Activated T-helper 1 cell treated with anti-CD3 and anti-CD28 coated beads, Interleukin-12 subunit alpha, Interleukin-12 subunit beta, Interleukin-2, Interleukin-4 antibody, amounts not matched to agents 30 ng/mL and 10 ng/mL and 1 ng/mL, durations not matched to agents 14 hours and 24 hours and 36 hours (primary cell): ENCODE results near the gene REM2. TPM values are rescaled to one million over a fixed set of nuclear protein-coding genes. Genes with fewer than 3 reads are reported as not detected.

Experiments used
- DNase-seq: peaks from one replicate; pipeline ENCODE4 v3.0.0; 2021; ENCODE audit warnings: low spot score
- H3K27ac Mint-ChIP-seq: one replicate; pipeline ENCODE4 v1.8.0; 2021; ENCODE audit warnings: mild to moderate bottlenecking, mixed read lengths
- H3K27me3 Mint-ChIP-seq: one replicate; pipeline ENCODE4 v1.8.0; 2022; ENCODE audit warnings: mild to moderate bottlenecking, moderate library complexity, mixed read lengths; ENCODE audit not compliant: insufficient read depth
- H3K36me3 Mint-ChIP-seq: one replicate; pipeline ENCODE4 v1.8.0; 2021; ENCODE audit warnings: low read depth, mixed read lengths
- H3K4me1 Mint-ChIP-seq: one replicate; pipeline ENCODE4 v1.8.0; 2021; ENCODE audit warnings: low read depth, mixed read lengths
- H3K4me3 Mint-ChIP-seq: one replicate; pipeline ENCODE4 v1.8.0; 2021; ENCODE audit warnings: mild to moderate bottlenecking, moderate library complexity, mixed read lengths
- H3K9me3 Mint-ChIP-seq: one replicate; pipeline ENCODE4 v1.8.0; 2021; ENCODE audit warnings: mixed read lengths
- intact Hi-C: fragments of 100-400 bp; cut with micrococcal nuclease; formaldehyde crosslinking; loops from one replicate; pipeline ENCODE4 v1.15.1; 2024
- total RNA-seq: library from RNA; stranded (reverse); gene quantifications from 2 replicates; pipeline ENCODE4 v1.2.3, GENCODE V29; 2022

The REM2 gene
- total RNA-seq, 1 donor from 2014 or later, result 0.39 TPM

DNA sequence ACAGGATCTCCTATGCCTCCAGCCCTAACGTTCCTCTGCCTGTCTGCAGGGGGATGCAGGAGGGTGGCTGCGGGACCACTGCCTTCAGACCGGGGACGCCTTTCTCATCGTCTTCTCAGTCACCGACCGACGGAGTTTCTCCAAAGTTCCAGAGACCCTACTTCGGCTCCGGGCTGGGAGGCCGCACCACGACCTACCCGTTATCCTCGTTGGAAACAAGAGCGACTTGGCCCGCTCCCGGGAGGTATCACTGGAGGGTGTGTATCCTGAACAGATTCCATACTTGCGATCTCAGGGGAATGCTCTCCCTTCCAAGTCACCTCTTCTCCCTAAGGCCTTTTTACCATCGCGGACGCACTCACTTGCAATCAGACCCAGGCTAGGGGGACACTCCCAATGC lies 3.0 kb downstream of the REM2 start:
- Mint-ChIP-seq H3K4me1 (peaks cover 31% of the 10 kb centered on the region), H3K27ac (peak overlapping the region; percentile 59), H3K4me3 (peak overlapping the region; percentile 36), H3K9me3 (no peaks in the 10 kb centered on the region), H3K27me3 (peaks cover 8% of the 10 kb centered on the region), H3K36me3 (peaks cover 8% of the 10 kb centered on the region)
- intact Hi-C loops, result loop anchor here (2.0 kb wide), 1 partner anchor 15 kb away; no protein-coding TSS in a partner anchor
- no peak for DNase-seq

DNA sequence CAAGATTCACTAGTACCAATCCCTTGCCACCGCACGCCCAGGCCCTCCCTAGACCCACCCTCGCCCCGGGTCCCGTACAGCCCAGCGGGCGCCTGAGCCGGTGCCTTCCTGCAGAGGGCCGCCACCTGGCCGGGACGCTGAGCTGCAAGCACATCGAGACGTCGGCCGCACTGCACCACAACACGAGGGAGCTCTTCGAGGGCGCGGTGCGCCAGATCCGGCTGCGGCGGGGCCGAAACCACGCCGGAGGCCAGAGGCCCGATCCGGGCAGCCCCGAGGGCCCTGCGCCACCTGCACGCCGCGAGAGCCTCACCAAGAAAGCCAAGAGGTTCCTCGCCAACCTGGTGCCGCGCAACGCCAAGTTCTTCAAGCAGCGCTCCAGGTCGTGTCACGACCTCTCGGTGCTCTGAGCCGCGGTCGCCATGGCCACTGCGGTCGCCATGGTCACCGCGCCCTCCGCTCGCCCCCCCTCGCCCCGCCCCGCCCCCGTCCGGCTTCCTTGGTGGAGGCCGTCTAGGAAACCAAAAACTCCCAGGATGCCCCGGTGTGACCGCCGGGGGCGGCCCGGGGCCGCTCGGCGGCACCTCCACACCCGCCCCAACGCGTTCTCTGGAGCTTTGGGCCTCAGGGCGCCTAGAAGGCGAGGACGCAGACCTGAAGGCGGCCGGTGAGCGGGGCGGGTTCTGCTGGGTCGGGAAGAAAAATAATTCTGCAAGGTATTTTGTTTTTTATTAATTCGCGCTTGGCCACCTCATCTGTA lies 3.7 kb downstream of the REM2 start:
- Mint-ChIP-seq H3K9me3 (no peaks in the 10 kb centered on the region), H3K27me3 (peaks cover 8% of the 10 kb centered on the region), H3K4me1 (peaks cover 31% of the 10 kb centered on the region), H3K36me3 (peaks cover 8% of the 10 kb centered on the region), H3K27ac (peak overlapping the region; percentile 88), H3K4me3 (peak overlapping the region; percentile 87)
- intact Hi-C loops, result loop anchor here (1.0 to 2.0 kb wide), 4 partner anchors 14 to 43 kb away; partner anchors contain the start of genes LRP10, PRMT5 and RBM23
- DNase-seq, result peak; percentile 62

DNA sequence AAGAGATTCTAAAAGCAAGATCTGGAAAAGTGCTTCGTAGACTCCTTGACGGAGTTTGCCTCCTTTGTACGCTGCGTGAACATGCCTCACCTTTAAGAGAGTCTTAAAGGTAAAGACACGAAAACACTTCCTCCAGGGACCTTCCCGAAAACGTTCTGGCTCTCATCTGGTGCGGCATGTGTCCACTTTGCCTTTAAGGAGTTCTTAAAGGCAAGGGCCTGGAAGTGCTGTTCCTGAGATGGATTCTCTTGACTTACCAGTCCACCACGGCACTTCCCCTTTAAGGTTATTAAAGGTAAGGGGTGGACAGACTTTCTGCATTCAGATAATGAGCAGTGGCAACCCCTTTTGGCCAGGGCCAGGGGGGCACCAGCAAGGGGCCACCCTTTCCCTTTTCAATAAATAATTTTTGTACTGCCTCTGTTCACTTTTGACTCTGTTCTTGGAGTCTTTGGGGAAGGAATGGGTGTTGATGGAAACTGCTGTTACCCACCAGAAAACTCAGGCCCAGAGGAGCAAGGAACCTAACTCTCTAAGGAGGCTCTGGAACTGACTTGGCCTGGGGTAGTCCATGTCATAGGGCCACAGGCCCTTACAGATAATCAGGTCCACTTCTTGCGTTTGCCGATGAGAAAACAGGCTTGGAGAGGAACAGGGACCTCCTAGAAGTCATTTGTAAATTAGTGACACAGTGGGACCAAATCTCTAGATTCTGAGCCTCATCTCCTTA lies 4.4 kb downstream of the REM2 start:
- H3K4me3 Mint-ChIP-seq, result peak overlapping the region; percentile 87

DNA sequence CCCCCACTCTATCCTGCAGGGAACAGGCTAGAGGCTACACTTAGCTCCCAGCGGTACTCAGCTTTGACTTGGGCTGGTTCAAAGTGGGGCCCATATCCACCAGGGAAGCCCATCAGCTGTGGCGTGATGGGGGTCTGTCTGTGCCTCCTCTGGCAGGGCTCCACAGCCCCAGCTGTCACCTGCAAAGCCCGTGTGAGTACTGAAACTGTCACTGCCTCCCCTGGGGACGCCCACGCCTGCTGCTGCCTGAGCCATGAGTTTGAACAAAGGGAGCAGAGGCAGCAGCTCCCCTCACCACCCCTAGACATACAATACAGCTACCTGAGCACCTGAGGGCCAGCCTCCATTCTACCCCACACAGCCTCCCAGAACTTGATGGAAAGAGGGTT lies 5.0 kb downstream of the REM2 start:
- Mint-ChIP-seq H3K27ac (peak overlapping the region; percentile 88), H3K9me3 (no peaks in the 10 kb centered on the region), H3K36me3 (peaks cover 9% of the 10 kb centered on the region), H3K27me3 (peaks cover 5% of the 10 kb centered on the region), H3K4me3 (peak overlapping the region; percentile 87), H3K4me1 (peaks cover 31% of the 10 kb centered on the region)
- intact Hi-C loops, result loop anchor here (1.0 to 2.0 kb wide), 4 partner anchors 13 to 41 kb away; partner anchors contain the start of genes LRP10, PRMT5 and RBM23
- no peak for DNase-seq

More for the DNA sequence above, 4.4 kb downstream of the REM2 start:
- no peaks in the 10 kb centered on the region for H3K9me3 Mint-ChIP-seq
- peak; percentile 48 for DNase-seq
- peaks cover 31% of the 10 kb centered on the region for H3K4me1 Mint-ChIP-seq
- H3K36me3 Mint-ChIP-seq, result peaks cover 8% of the 10 kb centered on the region
- intact Hi-C loops, result loop anchor here (1.0 to 2.0 kb wide), 4 partner anchors 13 to 42 kb away; partner anchors contain the start of genes LRP10, PRMT5 and RBM23
- peak overlapping the region; percentile 88 for H3K27ac Mint-ChIP-seq
- peaks cover 6% of the 10 kb centered on the region for H3K27me3 Mint-ChIP-seq

DNA sequence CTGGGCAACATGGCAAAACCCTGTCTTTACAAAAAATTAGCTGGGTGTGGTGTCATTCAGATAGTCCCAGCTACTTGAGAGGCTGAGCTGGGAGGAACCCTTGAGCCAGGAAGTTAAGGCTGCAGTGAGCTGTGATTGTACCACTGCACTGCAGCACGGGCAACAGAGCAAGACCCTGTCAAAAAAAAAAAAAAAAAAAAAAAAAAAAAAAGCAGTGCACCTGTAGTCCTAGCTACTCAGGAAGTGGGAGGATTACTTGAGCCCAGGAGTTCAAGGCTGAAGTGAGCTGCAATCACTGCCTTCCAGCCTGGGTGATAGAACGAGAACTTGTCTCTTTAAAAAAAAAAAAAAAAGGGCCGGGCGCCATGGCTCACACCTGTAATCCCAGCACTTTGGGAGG lies 5.6 kb downstream of the REM2 start:
- Mint-ChIP-seq H3K4me3 (no peak overlapping the region), H3K27ac (no peak overlapping the region), H3K36me3 (peaks cover 12% of the 10 kb centered on the region), H3K27me3 (peaks cover 5% of the 10 kb centered on the region), H3K9me3 (no peaks in the 10 kb centered on the region), H3K4me1 (peaks cover 31% of the 10 kb centered on the region)
- intact Hi-C loops, result no loop called here
- DNase-seq, result no peak

DNA sequence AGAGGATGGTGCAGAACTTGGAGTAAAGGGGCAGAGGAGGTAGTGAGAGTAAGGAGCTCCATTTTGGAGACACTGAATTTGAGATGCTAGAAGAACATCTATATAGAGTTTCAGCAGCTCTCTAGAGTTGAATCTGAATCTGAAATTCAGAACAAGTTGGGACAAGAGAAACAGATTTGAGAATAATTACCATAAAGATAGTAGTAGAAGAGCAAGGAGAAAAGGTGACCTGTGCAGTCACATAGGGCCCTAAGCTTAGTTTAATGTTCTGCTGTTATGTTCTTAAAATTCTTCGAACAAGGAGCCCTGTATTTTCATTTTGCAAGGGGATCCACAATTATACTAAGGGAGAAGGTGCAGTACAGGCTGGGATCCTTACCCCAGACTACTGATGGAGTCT lies 7.4 kb downstream of the REM2 start:
- no peak for DNase-seq
- peaks cover 2% of the 10 kb centered on the region for H3K27me3 Mint-ChIP-seq
- H3K36me3 Mint-ChIP-seq, result peaks cover 16% of the 10 kb centered on the region
- H3K4me1 Mint-ChIP-seq, result peaks cover 31% of the 10 kb centered on the region
- no peak overlapping the region for H3K27ac Mint-ChIP-seq
- H3K9me3 Mint-ChIP-seq, result no peaks in the 10 kb centered on the region
- intact Hi-C loops, result no loop called here
- H3K4me3 Mint-ChIP-seq, result no peak overlapping the region

DNA sequence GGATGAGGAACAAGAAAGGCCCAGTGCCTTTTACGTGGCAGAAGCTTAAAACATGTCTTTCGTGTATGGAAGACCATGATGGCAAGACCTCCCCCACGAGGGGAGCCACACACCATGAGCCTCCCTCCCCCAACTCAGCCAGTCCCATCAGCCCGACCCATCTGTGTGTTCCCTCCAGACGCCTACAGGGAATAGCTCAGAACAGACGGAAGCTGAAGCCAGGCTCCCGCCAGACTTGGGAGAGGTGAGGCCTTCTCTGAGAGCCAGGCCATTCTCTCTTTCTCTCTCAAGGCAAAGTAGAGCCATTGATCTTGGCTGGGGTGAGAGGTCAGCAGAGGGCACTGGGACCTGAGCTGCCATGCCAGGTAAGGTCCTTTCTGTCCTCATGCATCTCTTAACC lies 9.5 kb downstream of the REM2 start:
- H3K36me3 Mint-ChIP-seq, result peaks cover 16% of the 10 kb centered on the region
- H3K27me3 Mint-ChIP-seq, result no peaks in the 10 kb centered on the region

DNA sequence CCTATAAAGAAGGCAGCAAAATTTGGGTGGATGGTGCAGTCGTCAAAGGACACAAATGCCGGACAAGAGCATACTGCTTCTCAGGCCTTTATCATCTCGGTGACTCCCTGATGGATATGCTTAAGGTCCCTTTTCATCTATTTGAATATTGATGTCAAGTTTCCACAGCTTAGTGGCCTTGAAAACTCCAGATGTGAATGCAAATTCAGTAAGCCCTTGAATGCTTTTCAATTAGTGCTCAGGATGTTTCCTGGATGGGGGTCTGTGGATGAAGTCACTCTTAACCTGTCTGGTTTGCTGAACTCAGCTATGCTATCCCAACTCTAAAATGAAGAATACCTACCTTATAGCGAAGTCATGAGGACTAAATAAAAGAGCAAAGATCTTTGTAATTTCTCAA lies 10.7 kb downstream of the REM2 start:
- H3K36me3 Mint-ChIP-seq, result peaks cover 19% of the 10 kb centered on the region
- no peak for DNase-seq
- H3K9me3 Mint-ChIP-seq, result no peaks in the 10 kb centered on the region
- no peak overlapping the region for H3K27ac Mint-ChIP-seq
- intact Hi-C loops, result no loop called here
- H3K4me3 Mint-ChIP-seq, result no peak overlapping the region
- peaks cover 15% of the 10 kb centered on the region for H3K4me1 Mint-ChIP-seq
- no peaks in the 10 kb centered on the region for H3K27me3 Mint-ChIP-seq

More for the DNA sequence above, 9.5 kb downstream of the REM2 start:
- H3K9me3 Mint-ChIP-seq, result no peaks in the 10 kb centered on the region
- H3K27ac Mint-ChIP-seq, result peak overlapping the region; percentile 54
- peaks cover 19% of the 10 kb centered on the region for H3K4me1 Mint-ChIP-seq
- DNase-seq, result no peak
- intact Hi-C loops, result no loop called here
- H3K4me3 Mint-ChIP-seq, result no peak overlapping the region

DNA sequence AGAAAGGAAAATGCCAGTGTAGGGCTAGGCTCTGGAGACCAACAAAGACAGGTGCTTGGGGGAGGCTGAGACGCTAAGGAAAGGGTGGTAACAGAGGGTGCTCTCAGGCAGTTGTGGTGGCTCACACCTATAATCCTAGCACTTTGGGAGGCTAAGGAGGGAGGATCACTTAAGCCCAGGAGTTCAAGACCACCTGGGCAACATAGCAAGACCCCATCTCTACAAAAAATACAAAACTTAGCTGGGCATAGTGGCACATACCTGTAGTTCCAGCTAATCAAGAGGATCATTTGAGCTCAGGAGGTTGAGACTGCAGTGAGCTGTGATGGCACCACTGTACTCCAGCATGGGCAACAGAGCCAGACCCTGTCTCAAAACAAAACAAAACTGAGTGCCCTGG lies 12.4 kb downstream of the REM2 start:
- Mint-ChIP-seq H3K4me1 (peaks cover 10% of the 10 kb centered on the region), H3K9me3 (no peaks in the 10 kb centered on the region), H3K36me3 (peaks cover 13% of the 10 kb centered on the region), H3K27me3 (no peaks in the 10 kb centered on the region), H3K27ac (no peak overlapping the region), H3K4me3 (no peak overlapping the region)
- intact Hi-C loops, result no loop called here
- no peak for DNase-seq

DNA sequence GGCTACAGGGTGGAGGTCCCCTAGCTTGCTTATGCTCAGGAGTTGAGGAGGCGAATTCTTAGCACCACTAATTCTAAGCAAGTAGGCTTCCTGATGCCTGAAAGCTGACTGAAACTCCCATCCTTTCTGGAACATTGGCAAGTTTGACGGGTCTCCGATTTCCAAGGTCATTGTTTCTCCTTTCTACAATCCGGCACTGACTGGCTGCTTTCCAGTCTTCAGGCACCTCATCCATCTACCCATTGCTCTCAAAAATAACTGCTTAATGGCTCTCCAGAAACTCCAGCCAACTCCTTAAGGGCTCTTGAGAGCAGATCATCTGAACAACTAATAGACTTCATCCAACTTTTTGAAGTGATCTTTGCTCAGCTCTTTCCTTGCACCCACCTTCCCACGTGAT lies 13.3 kb downstream of the REM2 start:
- Mint-ChIP-seq H3K4me1 (peaks cover 18% of the 10 kb centered on the region), H3K36me3 (peaks cover 19% of the 10 kb centered on the region)
- intact Hi-C loops, result no loop called here

DNA sequence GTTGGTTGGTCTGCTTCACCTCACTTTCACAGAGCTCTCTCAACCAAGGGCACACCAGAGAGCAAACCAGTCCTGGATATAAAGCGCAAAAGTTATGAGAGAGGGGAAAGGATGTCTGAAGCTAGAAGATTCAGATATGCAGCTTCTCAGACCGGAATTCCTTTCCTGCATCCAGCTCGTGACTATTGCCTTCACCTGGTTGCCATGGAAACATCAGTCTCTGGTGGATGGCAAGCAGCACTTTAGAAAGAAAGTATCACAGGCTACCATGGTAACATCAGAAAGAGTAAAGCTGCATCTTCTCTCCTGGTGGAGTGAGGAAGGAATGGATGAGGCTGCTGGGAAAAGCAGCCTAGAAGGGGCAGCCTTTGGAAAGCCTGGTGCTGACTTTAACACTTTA lies 13.7 kb downstream of the REM2 start:
- no peak overlapping the region for H3K4me3 Mint-ChIP-seq

More for the DNA sequence above, 13.3 kb downstream of the REM2 start:
- no peaks in the 10 kb centered on the region for H3K9me3 Mint-ChIP-seq
- no peak overlapping the region for H3K4me3 Mint-ChIP-seq
- no peak overlapping the region for H3K27ac Mint-ChIP-seq
- H3K27me3 Mint-ChIP-seq, result no peaks in the 10 kb centered on the region
- no peak for DNase-seq

DNA sequence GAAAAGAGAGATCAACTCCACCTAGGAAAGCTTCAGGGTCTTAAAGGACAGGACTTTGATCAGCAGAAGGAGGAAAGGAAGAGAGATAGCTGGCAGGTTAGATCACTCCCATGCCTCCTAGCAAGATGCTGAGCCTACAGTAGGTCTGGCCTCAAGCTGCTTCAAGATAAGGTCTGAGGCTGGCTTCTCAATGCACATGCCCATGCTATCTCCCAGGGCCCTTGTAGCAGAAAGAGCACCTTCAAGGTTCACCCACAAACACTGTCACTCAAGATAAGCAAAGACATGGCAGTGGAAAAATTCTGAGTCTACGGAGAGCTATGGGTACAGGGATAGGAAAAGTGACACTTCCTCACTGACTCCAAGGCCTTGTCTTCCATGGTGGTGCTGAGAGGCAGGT lies 14.3 kb downstream of the REM2 start:
- no peaks in the 10 kb centered on the region for H3K9me3 Mint-ChIP-seq
- H3K36me3 Mint-ChIP-seq, result peaks cover 26% of the 10 kb centered on the region
- H3K4me3 Mint-ChIP-seq, result no peak overlapping the region
- no peak overlapping the region for H3K27ac Mint-ChIP-seq
- intact Hi-C loops, result no loop called here
- peaks cover 19% of the 10 kb centered on the region for H3K4me1 Mint-ChIP-seq
- no peak for DNase-seq
- H3K27me3 Mint-ChIP-seq, result no peaks in the 10 kb centered on the region

More for the DNA sequence above, 13.7 kb downstream of the REM2 start:
- Mint-ChIP-seq H3K27me3 (no peaks in the 10 kb centered on the region), H3K4me1 (peaks cover 19% of the 10 kb centered on the region), H3K36me3 (peaks cover 22% of the 10 kb centered on the region), H3K27ac (no peak overlapping the region), H3K9me3 (no peaks in the 10 kb centered on the region)
- intact Hi-C loops, result no loop called here
- DNase-seq, result no peak
